ENCODE measurements around the gene SKAP2. TPM values are rescaled to one million over a fixed set of nuclear protein-coding genes. Genes with fewer than 3 reads are reported as not detected.
"Not testable (repeated sequence)": the region's sequence is repeated elsewhere in the genome, so short reads cannot be mapped to it uniquely, and the experiment has no call there.

SKAP2 gene
- total RNA-seq, 1 donor from 2014 or later, result 8.0 TPM

- DNase-seq (ENCODE audit: missing footprints) (no peak), ATAC-seq (no peak)
- intact Hi-C loops (cut with DNase I), result no loop called here
Observed at GRCh38 chr7:26858735-26859134, 5.7 kb downstream of the SKAP2 start.

GRCh38 chr7:26858241-26858715 is 6.1 kb downstream of the SKAP2 start:
- ATAC-seq (no peak), DNase-seq (ENCODE audit: missing footprints) (no peak)
- intact Hi-C loops (cut with DNase I), result no loop called here

GRCh38 chr7:26857506-26858240 is 6.7 kb downstream of the SKAP2 start:
- peak; percentile 69 for DNase-seq (ENCODE audit: missing footprints)
- intact Hi-C loops (cut with DNase I), result no loop called here
- peak; percentile 39 for ATAC-seq

GRCh38 chr7:26857170-26857505 is 7.3 kb downstream of the SKAP2 start:
- intact Hi-C loops (cut with DNase I), result no loop called here

GRCh38 chr7:26856176-26856985 is 8.0 kb downstream of the SKAP2 start:
- intact Hi-C loops (cut with DNase I), result no loop called here
- ATAC-seq, result no peak
- DNase-seq (ENCODE audit: missing footprints), result no peak

More at GRCh38 chr7:26857170-26857505, 7.3 kb downstream of the SKAP2 start:
- ATAC-seq, result no peak
- no peak for DNase-seq (ENCODE audit: missing footprints)

GRCh38 chr7:26854876-26855855 is 9.2 kb downstream of the SKAP2 start:
- ATAC-seq, result no peak
- DNase-seq (ENCODE audit: missing footprints), result no peak
- intact Hi-C loops (cut with DNase I), result loop anchor here (2.0 kb wide), 1 partner anchor 278 kb away; no protein-coding TSS in a partner anchor

GRCh38 chr7:26853788-26854393 is 10.5 kb downstream of the SKAP2 start:
- no peak for ATAC-seq
- intact Hi-C loops (cut with DNase I), result loop anchor here (2.0 kb wide), 1 partner anchor 279 kb away; no protein-coding TSS in a partner anchor
- no peak for DNase-seq (ENCODE audit: missing footprints)

- no peak for DNase-seq (ENCODE audit: missing footprints)
- ATAC-seq, result no peak
- intact Hi-C loops (cut with DNase I), result no loop called here
Observed at GRCh38 chr7:26850193-26850651, 14.2 kb downstream of the SKAP2 start.

- intact Hi-C loops (cut with DNase I), result no loop called here
- ATAC-seq, result no peak
- DNase-seq (ENCODE audit: missing footprints), result no peak
Observed at GRCh38 chr7:26843705-26844104, 20.7 kb downstream of the SKAP2 start.

- no peak for ATAC-seq
- intact Hi-C loops (cut with DNase I), result no loop called here
Observed at GRCh38 chr7:26842897-26843296, 21.5 kb downstream of the SKAP2 start.

GRCh38 chr7:26841003-26841739 is 23.2 kb downstream of the SKAP2 start:
- DNase-seq (ENCODE audit: missing footprints), result no peak
- intact Hi-C loops (cut with DNase I), result no loop called here
- ATAC-seq, result no peak

More at GRCh38 chr7:26842897-26843296, 21.5 kb downstream of the SKAP2 start:
- DNase-seq (ENCODE audit: missing footprints), result no peak

GRCh38 chr7:26836793-26837192 is 27.6 kb downstream of the SKAP2 start:
- intact Hi-C loops (cut with DNase I); DNase-seq (ENCODE audit: missing footprints); ATAC-seq: not testable (repeated sequence)

GRCh38 chr7:26815426-26815825 is 49.0 kb downstream of the SKAP2 start:
- intact Hi-C loops (cut with DNase I), result no loop called here
- no peak for DNase-seq (ENCODE audit: missing footprints)
- no peak for ATAC-seq

- intact Hi-C loops (cut with DNase I), result no loop called here
- no peak for ATAC-seq
- no peak for DNase-seq (ENCODE audit: missing footprints)
Observed at GRCh38 chr7:26813432-26813831, 51.0 kb downstream of the SKAP2 start.

- no peak for ATAC-seq
- no peak for DNase-seq (ENCODE audit: missing footprints)
- intact Hi-C loops (cut with DNase I), result no loop called here
Observed at GRCh38 chr7:26794541-26794940, 69.8 kb downstream of the SKAP2 start.

- no peak for ATAC-seq
Observed at GRCh38 chr7:26792576-26792975, 71.8 kb downstream of the SKAP2 start.

GRCh38 chr7:26792006-26792405 is 72.4 kb downstream of the SKAP2 start:
- no peak for ATAC-seq
- DNase-seq (ENCODE audit: missing footprints), result no peak
- intact Hi-C loops (cut with DNase I), result no loop called here

More at GRCh38 chr7:26792576-26792975, 71.8 kb downstream of the SKAP2 start:
- intact Hi-C loops (cut with DNase I), result no loop called here
- DNase-seq (ENCODE audit: missing footprints), result no peak
